HG03521 (cell line): ENCODE results near the gene NADK2.
A peak's percentile ranks its signal among the peaks of the same experiment; 100 is the strongest.

Experiments used
- ATAC-seq: cut with Tn5 transposase; IDR thresholded peaks from one replicate; pipeline ENCODE4 v1.9.1; 2021; ENCODE audit warnings: mild to moderate bottlenecking, moderate library complexity; ENCODE audit not compliant: unreplicated experiment

Gene NADK2

GRCh38 chr5:36168737-36169136 is 73.0 kb downstream of the NADK2 start:
- ATAC-seq = no peak

GRCh38 chr5:36164461-36164860 is 77.3 kb downstream of the NADK2 start:
- ATAC-seq = no peak

- ATAC-seq = no peak
Measured at GRCh38 chr5:36162810-36163486, 78.8 kb downstream of the NADK2 start.

- no peak for ATAC-seq
Measured at GRCh38 chr5:36161361-36161760, 80.4 kb downstream of the NADK2 start.

- ATAC-seq = no peak
Measured at GRCh38 chr5:36160617-36161016, 81.1 kb downstream of the NADK2 start.

- no peak for ATAC-seq
Measured at GRCh38 chr5:36158144-36158543, 83.6 kb downstream of the NADK2 start.

GRCh38 chr5:36156619-36157018 is 85.1 kb downstream of the NADK2 start:
- no peak for ATAC-seq

GRCh38 chr5:36156121-36156601 is 85.6 kb downstream of the NADK2 start:
- no peak for ATAC-seq

GRCh38 chr5:36155291-36155690 is 86.4 kb downstream of the NADK2 start:
- ATAC-seq = no peak

GRCh38 chr5:36153726-36154125 is 88.0 kb downstream of the NADK2 start:
- no peak for ATAC-seq

- no peak for ATAC-seq
Measured at GRCh38 chr5:36153298-36153677, 88.4 kb downstream of the NADK2 start.

- ATAC-seq = no peak
Measured at GRCh38 chr5:36152324-36153297, 89.1 kb downstream of the NADK2 start.

GRCh38 chr5:36151434-36152323 is 90.0 kb downstream of the NADK2 start, which contains the start of the genes LMBRD2 and SKP2:
TSS of gene LMBRD2 (minus strand) at chr5:36151887. CDS start at chr5:36143349, 8,538 bp downstream.
TSS of gene SKP2 (plus strand) at chr5:36152111. CDS start at chr5:36152263, 152 bp downstream.
- ATAC-seq = peak; percentile 99

- ATAC-seq = peak; percentile 18
Measured at GRCh38 chr5:36150676-36151433, 90.9 kb downstream of the NADK2 start.

GRCh38 chr5:36147681-36148080 is 94.0 kb downstream of the NADK2 start:
- no peak for ATAC-seq

- no peak for ATAC-seq
Measured at GRCh38 chr5:36146390-36146789, 95.3 kb downstream of the NADK2 start.

GRCh38 chr5:36145311-36145710 is 96.4 kb downstream of the NADK2 start:
- ATAC-seq = no peak
